ENCODE results near the gene CRYAA.
"Not testable (repeated sequence)": the region's sequence is repeated elsewhere in the genome, so short reads cannot be mapped to it uniquely, and the experiment has no call there.

CRYAA gene

DNA sequence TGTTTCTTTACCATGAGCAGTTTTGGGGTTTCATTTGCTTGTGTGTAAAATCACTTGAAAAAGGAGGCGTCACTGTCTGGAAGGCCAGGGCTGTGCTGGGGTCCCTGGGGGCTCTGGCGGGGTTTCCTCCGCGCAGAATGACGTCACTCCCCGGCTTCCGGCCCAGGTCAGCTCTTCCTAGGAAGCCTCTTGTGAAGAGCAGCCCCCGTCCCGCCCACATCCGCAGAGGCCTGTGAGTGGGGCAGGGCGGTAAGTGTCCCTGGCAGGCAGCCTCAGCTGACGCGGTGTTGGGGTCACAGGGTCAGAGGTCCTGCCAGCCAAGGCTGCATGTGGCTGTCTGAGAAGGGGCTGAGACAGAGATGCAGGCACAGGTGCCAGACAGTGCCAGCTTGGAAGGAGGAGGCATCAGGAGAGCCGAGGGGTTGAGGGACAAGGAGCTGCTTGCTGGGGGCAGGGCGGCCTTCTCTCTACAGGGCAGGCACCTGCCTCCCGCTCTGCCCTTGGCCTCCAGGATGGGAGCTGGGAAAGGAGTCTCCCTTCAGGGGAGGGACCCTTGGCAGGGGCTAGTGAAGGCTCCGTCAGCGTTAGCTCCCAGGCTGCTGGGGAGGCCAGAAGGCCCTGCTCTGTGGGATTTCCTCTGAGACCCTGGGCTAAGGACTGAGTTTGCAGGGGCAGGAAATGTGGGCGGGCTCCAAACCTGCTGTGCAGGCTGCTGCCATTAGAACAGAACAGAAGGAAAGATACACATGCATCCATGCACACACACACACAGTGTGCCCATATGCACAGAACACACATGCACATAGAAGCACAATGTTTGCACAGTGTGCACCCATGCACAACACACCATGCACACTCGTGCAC, 8.5 kb downstream of the CRYAA start:
- DNase-seq (ENCODE audit: low read depth, low spot score) = not testable (repeated sequence)

GRCh38 chr21:43178175-43178826, 9.5 kb downstream of the CRYAA start:
- not testable (repeated sequence) for DNase-seq (ENCODE audit: low read depth, low spot score)

DNA sequence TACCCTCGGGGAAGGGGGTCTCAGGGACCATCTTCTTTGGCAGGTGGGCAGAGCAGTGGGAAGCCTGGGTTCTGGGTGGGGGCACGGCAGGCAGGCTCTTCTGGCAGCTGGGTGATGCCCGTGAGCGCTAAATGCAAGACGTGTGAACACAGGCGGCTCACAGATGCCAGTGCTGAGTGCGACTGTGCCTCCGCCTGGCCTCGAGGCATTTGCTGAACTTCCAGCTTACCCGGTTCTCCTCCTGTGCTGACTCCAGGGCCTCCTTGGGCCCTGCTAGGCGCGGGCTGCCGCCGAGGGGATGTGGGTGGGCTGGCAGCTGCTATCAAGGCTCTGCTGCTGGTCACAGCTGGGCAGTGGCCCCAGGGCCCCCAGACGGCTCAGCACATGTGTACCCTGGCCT, 12.2 kb downstream of the CRYAA start:
- not testable (repeated sequence) for DNase-seq (ENCODE audit: low read depth, low spot score)

DNA sequence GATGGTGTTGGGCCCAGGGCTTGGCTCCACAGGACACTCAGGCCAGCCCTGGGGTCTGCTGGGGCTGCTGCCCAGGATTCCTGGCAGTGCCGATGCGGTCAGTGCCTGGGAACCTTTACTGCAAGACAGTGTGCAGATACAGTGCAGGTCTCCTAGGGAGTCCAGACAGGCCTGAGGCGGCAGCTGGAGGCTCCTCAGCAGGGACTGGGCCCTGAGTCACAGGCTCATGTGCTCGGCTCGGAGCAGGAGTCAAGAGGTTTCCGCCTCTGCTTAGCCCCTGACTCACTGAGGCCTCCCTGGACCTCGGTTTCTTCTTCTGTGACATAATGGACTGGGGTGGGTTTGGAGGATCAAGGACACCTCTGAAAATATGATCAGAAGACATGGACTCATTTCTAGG, 18.5 kb downstream of the CRYAA start:
- DNase-seq (ENCODE audit: low read depth, low spot score) = not testable (repeated sequence)

DNA sequence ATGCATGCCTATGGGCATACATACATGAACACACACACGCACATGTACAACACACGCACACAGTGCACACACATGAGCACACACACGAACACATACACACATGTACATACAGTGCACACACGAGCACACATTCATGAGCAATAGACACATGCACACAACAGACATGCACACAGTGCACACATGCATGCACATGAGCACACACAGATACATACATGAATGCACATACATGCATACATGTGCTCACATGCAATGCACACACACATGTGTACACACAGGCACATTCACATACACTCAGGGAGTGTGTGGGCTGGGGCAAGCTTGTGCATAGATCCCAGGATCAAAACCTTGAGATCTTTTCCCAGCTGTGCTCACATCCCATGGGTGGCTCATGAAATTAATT, 18.9 kb downstream of the CRYAA start:
- no peak for DNase-seq (ENCODE audit: low read depth, low spot score)

- DNase-seq (ENCODE audit: low read depth, low spot score) = no peak
Measured at GRCh38 chr21:43188181-43188580, 19.4 kb downstream of the CRYAA start.

DNA sequence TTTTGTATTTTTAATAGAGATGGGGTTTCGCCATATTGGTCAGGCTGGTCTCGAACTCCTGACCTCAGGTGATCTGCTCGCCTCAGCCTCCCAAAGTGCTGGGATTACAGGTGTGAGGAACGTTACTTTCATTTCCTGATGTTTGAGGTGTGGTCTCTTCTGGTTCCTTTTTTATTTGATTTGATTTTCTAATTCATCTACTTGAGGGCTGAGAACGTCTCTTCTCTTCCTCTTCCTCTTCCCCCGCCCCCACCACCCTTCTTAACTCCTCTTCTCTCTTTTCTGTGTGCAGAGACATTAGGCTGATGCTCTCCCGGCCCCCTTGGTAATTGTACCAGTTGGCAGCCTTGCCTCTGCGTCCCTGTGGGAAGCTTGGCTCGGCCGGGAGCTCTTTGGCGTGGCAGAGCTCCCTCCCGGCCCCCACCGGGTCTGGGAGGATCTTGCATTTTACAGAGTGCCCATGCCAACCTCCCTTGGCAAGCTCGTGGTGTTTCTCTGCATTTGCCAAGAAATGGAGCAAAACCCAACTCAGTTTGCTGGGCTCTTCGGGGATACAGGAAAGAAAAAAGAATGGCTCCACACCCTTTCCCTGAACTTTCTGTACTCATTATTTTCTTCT, 19.9 kb downstream of the CRYAA start:
- DNase-seq (ENCODE audit: low read depth, low spot score) = peak; percentile 36

DNA sequence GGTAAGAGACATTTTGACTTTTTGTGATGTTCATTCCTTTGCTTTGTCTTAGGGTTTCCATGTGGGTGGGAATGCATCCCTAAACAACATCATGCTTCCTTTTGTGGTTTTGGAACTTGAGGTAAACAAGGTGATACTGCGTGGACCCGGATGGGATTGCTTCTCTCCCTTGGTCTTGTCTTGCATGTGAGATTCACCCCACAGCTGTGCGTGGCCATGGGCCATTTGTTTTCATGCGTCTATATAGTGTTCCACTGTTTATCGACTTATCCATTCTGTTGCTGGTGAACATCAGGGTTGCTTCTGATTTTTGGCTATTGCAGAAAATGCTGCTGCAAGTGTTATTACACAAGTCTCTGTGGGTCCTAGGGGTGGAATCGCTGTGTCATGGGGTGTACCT, 21.1 kb downstream of the CRYAA start:
- no peak for DNase-seq (ENCODE audit: low read depth, low spot score)

DNA sequence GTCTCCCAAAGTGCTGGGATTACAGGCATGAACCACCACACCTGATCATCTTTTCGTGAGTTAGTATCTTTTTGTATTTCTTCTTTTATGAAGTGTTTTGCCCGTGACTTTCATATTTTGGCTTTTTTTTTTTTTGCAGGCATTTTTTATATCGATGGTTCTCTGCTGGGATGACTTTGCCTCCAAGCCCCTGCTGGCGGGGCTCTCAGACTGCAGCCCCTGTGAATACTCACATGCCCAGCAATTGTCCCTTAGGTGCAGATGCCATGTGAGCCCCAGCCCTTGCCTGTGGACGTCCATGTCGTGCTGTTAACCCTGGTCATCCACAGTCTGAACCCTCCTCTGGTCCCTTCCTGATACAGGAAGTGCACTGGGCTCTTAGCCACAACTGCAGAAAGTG, 21.7 kb downstream of the CRYAA start:
- DNase-seq (ENCODE audit: low read depth, low spot score) = no peak

DNA sequence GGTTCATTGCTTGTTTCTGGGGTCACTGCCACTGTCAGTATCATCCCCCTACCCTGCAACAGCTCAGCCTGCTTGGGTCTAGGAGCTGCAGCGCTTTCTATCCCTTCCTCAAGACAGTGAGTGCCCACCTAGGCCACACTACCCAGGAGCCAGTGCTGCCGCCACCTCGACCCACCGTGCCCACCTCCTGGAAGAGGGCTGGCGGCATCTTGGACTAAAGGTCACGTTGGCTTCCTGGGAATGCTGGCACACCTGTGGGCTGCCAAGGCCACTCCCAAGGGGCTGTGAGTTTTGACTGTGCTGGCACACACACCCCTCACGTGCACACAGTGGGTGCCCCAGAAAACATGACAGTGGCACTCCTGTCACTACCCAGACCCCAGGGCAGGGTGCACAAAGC, 22.1 kb downstream of the CRYAA start:
- DNase-seq (ENCODE audit: low read depth, low spot score) = no peak

- no peak for DNase-seq (ENCODE audit: low read depth, low spot score)
Measured at GRCh38 chr21:43191521-43191920, 22.7 kb downstream of the CRYAA start.

DNA sequence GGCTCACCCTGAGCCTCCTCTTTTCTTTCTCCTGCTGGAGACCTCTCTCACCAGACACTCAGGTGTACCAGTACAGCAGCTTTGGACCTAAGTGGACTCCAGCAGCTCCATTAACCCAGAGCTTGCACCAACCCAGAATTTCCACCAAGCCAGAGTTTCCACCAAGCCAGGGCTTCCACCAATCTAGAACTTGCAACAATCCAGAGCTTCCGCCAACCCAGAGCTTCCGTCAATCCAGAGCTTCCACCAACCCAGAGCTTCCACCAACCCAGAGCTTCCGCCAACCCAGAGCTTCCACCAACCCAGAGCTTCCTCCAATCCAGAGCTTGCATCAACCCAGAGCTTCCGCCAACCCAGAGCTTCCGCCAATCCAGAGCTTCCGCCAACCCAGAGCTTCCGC, 23.2 kb downstream of the CRYAA start:
- no peak for DNase-seq (ENCODE audit: low read depth, low spot score)

- no peak for DNase-seq (ENCODE audit: low read depth, low spot score)
Measured at GRCh38 chr21:43192501-43193081, 23.8 kb downstream of the CRYAA start.

- DNase-seq (ENCODE audit: low read depth, low spot score) = no peak
Measured at GRCh38 chr21:43193088-43193650, 24.4 kb downstream of the CRYAA start.

- peak; percentile 78 for DNase-seq (ENCODE audit: low read depth, low spot score)
Measured at GRCh38 chr21:43193651-43194302, 25.0 kb downstream of the CRYAA start.

DNA sequence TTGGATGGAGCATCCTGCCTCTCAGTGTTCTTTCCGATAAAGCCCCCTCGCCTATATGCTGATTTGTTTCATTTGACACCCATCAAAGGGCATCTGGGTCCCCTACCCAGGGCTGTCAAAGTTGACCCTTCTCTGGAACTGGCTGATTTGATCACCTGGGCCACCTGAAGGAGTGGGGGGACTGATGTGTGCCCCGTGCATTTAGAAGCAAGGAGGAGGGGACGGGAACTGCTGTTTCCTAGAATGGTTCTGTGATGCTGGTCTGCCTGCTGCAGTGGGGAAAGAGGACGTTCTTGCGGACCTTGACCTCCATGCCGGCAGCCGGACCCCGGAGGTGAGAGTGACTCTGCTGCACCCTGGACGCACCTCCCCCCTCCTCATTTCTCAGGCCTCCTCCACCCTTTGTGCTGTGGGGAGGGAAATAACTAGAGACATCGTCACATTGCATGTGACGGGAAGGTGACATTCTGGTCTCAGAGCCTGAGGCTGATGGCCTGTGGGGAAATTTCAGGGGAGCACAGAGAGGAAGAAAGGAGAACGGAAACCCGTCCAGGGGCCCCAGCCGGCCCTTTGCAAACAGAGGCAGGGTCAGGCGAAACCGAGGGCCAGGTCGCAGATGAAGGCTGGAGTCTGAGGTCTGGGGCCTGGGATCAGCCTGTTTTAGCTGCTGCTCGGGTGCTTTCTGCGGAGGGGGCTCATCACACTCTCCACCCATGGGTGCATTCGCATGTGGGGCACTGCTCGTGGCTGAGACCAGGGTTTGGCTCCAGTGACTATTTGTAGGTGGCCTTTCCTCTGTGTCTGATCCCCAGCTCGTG, 25.7 kb downstream of the CRYAA start:
- no peak for DNase-seq (ENCODE audit: low read depth, low spot score)

GRCh38 chr21:43195121-43196021, 26.6 kb downstream of the CRYAA start:
- DNase-seq (ENCODE audit: low read depth, low spot score) = no peak

DNA sequence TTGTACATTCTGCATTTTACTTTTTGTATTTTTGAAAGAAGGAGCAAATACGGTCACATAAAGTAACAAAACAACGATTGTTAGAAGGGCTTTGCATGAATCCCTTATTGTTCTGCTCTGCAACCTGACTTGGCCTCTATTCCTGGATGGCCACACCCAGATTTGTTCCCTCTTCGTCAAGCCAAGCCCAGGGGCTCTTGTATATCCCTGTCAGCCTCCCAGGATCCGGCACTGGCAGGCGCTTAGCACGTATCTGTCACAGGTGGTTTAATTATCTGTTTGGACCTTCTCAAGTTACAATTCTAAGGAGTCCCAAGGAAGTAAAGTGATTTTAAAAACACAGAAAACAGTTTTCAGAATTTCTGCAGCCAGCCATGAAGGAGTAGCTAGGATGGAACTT, 28.0 kb downstream of the CRYAA start:
- no peak for DNase-seq (ENCODE audit: low read depth, low spot score)

- DNase-seq (ENCODE audit: low read depth, low spot score) = no peak
Measured at GRCh38 chr21:43198376-43198775, 29.6 kb downstream of the CRYAA start.

- DNase-seq (ENCODE audit: low read depth, low spot score) = no peak
Measured at GRCh38 chr21:43201491-43201890, 32.7 kb downstream of the CRYAA start.

Data from astrocyte of the hippocampus (primary cell).